ENCODE data around the gene ANKRD29.

DNA sequence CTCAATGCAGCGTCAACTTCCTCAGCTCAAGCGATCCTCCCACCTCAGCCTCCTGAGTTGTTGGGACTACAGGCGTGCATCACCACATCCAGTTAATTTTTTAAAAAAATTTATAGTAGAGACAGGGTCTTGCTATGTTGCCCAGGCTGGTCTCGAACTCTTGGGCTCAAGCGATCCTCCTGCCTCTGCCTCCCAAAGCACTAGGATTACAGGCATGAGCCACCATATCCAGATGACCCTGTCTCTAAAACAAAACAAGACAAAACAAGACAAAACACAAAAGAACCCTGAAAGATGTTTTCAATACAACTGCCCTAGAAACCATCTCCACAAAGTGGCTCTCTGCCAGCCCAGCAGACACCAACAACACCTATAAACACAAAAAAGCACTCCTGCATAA lies 31.4 kb downstream of the ANKRD29 start:
- TF ChIP-seq POLR2AphosphoS5 (IDR thresholded peaks at IDR 0.05; ENCODE audit: low read depth, low read length), result no peak
- no peak for TF ChIP-seq SIN3A (IDR thresholded peaks at IDR 0.05; ENCODE audit: borderline replicate concordance, insufficient read depth, low read length)
- TF ChIP-seq TAF1 (IDR thresholded peaks at IDR 0.05; ENCODE audit: borderline replicate concordance, insufficient read depth, low read length), result no peak
